Activated CD8-positive, alpha-beta memory T cell treated with anti-CD3 and anti-CD28 coated beads, Interleukin-2, amount 50 U/mL, for 4 hours (primary cell): ENCODE results near the gene ADM2.
"Not testable (repeated sequence)": the region's sequence is repeated elsewhere in the genome, so short reads cannot be mapped to it uniquely, and the experiment has no call there.

Source experiments
- DNase-seq: peaks from one replicate; pipeline ENCODE4 v3.0.0-alpha.2; 2020

Gene ADM2

DNA sequence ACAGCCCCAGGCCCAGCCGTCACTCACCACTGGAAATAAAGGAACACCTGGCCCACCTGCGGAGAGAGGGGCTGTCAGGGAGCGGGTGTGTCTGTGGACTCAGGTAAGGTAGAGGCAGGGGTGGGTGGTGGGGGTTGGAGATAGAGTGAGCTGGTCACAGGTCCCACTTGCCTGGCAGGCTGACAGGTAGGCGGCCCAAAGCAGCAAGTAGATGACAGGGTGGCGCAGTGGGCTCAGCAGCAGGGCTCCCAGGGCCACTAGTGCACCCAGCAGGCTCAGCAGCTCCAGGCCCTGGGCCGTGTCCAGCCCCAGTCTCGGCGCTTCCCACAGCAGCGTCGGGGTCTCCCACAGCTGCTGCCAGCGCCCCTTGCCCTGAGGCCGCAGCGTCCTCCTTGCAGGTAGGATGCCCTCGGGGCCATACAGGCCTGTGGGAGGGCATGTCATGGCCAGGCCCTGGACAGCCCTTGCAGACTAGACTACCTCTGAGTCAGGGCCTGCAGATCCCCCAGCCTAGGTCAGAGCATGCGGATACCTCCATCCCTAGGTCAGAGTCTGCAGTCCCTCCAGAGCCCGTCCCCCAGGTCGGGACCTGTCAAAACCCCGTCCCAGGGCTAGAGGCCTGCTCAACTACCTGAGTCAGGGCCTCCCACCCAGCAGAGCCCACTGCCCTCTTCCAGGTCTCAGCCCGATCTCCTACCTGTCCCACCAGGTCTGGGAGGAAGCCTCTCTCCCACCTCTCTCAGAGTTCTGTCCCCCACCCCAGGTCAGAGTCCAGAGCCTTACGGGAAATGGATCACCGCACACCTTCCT is 25.5 kb downstream of the ADM2 start:
- DNase-seq: no peak

DNA sequence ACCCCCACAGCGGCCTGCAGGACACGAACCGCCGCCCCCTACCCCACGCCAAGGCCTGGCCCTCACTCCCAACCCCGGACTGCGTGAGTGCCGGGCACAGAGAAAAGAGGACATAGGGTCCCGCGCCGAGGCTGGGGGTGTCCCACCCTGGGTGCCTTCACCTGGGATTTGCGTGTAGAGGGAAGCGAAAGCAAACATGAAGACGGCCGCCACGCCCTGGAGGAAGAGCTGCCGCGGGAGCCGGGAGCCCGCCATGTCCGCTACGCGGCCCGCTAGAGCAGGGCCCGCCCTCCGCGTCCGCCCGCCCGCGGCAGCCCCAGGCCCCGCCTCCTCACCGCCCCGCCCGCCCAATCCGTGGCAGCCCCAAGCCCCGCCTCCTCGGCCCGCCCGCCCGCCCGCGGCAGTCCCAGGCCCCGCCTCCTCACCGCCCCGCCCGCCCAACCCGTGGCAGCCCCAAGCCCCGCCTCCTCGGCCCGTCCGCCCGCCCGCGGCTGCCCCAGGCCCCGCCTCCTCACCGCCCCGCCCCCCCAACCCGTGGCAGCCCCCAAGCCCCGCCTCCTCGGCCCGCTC is 26.2 kb downstream of the ADM2 start, which contains the start of gene LMF2:
Gene LMF2, minus strand, starts transcription at position 282 of the 570 bp plus-strand sequence. Its CDS starts 27 bp downstream, at position 255.
- DNase-seq: peak; percentile 94

DNA sequence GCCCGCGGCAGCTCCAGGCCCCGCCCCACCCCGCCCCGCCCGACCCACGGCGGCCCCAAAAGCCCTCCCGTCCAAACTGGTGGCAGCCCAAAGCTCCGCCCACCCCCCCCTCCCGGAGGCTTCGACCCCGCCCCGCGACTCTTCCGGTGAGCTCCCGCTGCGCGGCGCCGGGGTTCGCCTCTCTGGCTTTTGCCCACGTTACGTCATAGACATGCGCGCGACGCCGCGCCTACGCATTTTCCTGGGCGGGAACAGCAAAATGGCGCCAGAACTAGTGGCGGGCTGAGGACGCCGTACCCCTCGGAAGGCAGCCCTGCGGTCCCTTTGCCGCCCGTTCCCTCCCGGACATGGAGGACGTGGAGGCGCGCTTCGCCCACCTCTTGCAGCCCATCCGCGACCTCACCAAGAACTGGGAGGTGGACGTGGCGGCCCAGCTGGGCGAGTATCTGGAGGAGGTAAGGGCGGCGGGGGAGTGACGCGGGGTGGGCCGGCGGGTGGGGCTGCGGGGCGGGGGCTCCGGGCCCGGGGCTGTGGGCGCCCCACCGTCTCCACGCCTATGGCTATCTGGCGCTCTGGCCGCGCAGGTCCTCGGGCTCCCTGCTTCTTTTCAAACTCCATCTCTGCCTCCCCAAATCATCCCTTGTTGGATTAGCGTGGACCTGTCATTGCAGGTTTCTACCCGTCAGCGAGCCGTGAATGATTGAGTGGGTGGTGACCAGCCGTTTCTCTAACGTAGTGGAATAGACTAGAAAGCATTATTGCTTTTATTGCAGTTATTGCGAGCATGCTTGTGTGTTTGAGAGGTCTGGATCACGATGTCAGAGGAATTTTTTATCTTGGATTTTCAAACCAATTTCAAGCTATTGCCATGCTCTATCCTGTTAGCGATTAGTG is 26.9 kb downstream of the ADM2 start, which contains the start of gene NCAPH2:
Gene NCAPH2, plus strand, starts transcription at position 234 of the 894 bp plus-strand sequence. Its CDS starts 114 bp downstream, at position 348.
- DNase-seq: peak; percentile 99

DNA sequence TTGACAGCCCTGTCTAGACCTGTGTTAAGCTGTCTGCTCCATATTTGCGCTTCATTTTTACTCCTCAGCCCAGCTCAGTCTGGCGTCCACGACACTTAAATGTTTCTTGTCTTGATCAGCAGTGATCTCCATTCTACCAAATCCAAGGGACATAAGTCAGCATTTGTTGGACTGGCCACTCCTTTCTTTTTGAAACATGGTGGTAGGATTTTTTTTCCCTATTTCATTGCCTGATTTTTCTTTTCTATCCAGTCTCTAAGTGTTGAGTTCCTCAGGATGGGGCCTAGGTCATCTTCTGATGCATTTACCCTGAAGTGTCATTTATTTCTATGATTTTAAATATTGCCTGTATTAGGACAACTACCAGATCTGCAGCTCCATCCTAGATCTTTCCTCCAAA is 27.6 kb downstream of the ADM2 start:
- DNase-seq: no peak

DNA sequence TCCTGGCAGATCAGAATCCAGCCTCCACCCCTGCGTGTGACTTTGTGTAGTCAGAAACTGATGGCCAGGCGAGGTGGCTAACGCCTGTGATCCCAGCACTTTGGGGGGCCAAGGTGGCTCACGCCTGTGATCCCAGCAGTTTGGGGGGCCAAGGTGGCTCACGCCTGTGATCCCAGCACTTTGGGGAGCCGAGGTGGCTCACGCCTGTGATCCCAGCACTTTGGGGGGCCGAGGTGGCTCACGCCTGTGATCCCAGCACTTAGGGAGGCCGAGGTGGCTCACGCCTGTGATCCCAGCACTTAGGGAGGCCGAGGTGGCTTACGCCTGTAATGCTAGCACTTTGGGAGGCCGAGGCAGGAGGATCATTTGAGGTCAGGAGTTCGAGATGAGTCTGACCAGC is 31.8 kb downstream of the ADM2 start:
- no peak for DNase-seq

DNA sequence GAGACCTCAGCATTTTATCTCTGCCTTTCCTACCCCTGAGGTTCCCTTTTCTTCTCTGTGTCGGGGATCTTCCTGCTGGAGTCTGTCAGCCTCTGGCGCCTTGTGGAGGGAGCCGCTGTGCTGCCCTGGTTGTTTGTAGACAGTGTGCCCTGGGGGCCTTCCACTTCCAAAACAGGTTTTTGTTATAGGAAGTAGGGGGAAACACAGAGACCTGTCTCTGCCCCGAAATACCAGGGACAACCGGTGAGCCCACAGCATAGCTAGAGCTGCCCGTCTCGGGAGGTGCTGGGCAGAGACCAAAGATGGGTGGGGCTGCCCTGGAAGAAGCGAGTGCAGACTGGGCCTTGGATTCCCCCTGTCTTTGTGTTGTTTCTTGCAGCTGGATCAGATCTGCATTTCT is 34.7 kb downstream of the ADM2 start:
- no peak for DNase-seq

DNA sequence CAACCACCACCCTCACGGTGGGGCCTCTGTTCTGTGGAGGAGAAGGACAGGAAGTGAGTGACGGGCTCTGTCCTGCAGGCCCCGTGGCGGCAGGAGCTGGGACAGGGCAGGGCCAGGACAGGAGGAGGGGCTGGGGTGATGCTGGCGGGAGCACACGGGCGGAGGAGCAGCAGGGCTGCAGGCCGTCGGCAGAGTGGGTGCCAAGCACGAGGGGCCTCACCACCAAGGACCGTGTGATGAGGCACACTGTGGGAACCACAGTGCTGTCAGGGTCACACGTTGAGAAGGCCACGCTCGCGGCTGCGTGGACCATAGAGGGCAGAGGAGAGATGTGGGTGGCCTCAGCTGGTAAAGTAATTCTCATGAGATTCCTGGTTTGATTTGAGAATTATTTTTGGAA is 35.5 kb downstream of the ADM2 start:
- no peak for DNase-seq

DNA sequence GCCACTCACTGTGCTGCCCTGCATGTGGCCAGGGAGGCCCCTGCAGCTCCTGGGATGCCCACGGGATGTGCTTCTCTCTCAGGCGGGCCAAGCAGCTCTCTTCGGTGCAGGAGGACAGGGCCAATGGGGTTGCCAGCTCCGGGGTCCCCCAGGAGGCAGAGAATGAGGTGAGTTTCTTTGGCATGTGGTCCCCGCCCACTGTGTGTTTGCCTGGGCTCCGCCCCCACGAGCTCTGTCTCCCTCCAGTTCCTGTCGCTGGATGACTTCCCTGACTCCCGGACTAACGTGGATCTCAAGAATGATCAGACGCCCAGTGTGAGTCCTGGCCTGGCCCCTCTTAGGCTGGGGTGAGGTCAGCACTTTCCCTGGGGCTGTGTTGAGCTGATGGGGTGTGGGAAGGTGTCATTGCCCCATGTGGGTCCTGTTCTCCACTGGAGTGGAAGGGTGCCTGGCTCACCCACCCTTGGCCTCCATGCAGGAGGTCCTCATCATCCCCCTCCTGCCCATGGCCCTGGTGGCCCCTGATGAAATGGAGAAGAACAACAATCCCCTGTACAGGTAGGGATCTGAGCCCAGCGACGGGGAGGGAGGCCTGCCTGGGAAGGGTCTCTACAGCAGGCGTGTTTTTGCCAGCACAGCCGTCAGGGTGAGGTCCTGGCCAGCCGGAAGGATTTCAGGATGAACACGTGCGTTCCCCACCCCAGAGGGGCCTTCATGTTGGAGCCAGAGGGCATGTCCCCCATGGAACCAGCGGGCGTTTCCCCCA is 36.3 kb downstream of the ADM2 start:
- DNase-seq: no peak

DNA sequence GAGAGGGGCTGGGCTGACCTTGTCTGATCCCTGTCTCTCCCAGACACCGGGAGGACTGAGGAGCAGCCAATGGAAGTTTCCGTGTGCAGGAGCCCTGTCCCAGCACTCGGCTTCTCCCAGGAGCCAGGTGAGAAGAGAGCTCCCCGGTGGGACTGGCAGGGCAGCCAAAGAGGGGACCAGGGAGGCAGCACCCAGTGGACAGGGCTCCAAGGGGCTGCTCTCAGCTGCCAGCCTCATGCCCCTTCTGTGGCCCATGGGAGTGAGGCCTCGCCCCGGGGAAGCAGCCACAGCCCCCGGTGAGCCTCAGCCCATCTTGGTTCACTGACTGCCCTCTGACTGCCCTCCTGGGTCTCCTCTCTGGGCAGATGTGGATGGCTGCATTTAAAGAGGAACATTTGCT is 37.3 kb downstream of the ADM2 start:
- no peak for DNase-seq

DNA sequence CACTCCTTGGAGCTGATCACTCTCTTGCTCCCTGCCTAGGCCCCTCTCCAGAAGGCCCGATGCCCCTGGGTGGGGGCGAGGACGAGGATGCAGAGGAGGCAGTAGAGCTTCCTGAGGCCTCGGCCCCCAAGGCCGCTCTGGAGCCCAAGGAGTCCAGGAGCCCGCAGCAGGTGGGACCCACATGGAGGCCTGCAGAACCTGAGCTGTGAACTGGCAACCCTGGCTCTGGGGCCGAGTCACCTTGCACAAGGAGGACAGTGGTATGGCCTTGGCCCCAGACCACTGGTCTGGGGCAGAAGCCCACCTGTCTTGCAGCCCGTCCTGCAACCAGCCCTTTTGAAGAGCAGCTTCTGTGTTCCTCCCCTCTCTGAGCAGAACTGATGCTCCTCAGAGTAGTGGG is 37.8 kb downstream of the ADM2 start:
- no peak for DNase-seq

DNA sequence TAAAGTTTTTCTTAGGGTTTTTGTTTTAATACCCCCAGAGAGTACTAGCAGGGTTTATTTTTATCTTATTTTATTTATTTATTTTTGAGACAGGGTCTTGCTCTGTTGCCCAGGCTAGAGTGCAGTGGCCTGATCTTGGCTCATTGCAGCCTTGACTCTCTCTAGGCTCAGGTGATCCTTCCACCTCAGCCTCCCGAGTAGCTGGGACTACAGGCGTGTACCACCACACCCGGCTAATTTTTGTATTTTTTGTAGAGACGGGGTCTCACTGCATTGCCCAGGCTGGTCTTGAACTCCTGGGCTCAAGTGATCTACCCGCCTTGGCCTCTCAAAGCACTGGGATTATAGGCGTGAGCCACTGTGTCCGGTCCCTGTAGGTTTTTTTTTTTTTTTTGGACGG is 38.8 kb downstream of the ADM2 start:
- DNase-seq: not testable (repeated sequence)

DNA sequence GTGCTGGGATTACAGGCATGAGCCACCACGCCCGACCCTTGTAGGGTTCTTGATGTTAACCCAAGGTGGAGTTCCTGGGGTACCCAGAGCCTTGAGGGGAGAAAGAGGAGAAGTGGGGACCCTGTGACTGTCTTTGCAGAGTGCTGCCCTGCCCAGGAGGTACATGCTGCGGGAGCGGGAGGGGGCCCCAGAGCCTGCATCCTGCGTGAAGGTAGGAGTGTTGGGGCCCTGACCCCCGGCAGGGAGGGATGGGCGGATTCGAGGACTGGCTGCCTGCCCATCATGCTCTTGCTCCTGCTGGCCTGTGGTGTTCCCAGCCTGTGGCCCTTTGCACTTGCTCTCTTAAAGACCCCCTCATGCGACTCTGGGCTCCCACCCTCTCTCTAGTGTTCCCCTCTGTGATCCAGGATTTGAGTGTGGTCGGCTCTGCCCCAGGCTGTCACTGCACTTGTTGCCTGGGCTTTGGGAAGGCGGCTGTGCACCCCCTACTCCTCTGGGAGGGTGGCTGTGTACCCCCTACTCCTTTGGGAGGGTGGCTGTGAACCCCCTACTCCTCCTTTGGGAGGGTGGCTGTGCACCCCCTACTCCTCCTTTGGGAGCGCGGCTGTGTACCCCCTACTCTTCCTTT is 39.6 kb downstream of the ADM2 start:
- no peak for DNase-seq

DNA sequence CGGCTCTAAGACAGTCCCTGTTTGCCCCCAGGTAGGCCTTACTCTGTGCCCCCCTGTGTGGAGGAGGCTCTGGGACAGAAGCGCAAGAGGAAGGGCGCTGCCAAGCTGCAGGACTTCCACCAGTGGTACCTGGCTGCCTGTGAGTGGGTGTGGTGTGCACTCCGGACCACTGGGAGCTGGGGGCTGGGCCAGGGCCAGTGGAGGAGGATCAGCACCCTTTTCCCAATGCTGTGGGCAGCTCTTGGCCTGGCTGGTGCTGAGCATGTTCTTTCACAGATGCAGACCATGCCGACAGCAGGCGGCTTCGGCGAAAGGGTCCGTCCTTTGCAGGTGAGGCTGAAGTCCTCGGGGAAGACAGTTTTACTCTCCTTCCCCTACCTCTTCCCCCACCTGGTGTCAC is 40.4 kb downstream of the ADM2 start:
- DNase-seq: no peak

DNA sequence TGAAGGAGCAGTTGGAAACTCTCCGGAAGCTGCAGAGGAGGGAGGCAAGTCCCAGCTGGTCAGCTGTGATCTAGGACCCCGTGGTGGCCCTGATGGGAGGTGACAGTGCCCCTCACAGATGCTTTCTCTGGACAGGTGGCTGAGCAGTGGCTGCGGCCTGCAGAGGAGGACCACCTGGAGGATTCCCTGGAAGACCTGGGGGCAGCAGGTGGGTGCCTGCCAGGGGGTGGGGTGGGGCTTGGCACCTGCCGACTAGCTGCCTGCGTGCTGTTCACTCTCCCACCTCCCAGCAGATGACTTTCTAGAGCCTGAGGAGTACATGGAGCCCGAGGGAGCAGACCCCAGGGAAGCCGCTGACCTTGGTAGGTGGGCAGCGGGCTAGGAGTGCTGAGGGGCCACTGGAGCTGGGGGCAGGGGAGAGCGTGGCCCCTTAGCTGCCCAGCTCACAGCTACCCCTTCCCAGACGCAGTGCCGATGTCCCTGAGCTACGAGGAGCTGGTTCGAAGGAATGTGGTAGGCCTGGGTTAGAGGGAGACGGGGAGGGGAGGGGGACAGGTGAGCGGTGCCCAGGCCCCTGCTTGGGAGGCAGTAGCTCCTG is 41.0 kb downstream of the ADM2 start:
- no peak for DNase-seq

DNA sequence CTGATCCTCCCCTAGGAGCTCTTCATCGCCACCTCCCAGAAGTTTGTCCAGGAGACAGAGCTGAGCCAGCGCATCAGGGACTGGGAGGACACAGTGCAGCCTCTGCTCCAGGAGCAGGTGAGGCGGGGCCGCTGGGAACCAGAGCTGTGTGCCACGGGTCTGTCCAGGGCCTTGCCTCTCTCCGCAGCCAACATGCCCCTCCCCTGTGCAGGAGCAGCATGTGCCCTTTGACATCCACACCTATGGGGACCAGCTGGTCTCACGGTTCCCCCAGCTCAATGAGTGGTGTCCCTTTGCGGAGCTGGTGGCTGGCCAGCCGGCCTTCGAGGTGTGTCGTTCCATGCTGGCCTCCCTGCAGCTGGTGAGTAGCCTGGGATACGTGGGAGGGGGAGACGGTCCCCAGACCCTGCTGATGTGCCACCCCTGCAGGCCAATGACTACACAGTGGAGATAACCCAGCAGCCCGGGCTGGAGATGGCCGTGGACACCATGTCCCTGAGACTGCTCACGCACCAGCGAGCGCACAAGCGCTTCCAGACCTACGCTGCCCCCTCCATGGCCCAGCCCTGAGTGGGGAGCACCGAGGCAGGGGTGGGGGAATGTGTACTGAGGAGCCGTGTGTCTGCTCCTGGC is 41.6 kb downstream of the ADM2 start:
- no peak for DNase-seq

DNA sequence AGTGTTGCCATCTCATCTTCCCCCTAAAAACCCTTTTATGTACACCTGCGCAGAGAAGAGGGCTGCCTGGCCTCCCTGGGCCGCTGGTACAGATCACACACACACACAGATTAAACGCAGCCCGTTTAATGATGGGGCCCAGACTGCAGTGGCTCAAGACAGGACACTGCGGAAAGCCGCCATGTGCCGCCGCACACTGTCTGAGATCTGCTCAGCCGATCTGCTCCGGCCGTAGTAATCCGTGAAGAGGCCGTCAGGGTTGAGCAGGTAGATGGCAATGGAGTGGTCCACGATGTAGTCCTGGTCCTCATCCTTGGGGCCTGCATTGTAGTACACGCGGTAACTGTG is 42.1 kb downstream of the ADM2 start:
- DNase-seq: no peak

DNA sequence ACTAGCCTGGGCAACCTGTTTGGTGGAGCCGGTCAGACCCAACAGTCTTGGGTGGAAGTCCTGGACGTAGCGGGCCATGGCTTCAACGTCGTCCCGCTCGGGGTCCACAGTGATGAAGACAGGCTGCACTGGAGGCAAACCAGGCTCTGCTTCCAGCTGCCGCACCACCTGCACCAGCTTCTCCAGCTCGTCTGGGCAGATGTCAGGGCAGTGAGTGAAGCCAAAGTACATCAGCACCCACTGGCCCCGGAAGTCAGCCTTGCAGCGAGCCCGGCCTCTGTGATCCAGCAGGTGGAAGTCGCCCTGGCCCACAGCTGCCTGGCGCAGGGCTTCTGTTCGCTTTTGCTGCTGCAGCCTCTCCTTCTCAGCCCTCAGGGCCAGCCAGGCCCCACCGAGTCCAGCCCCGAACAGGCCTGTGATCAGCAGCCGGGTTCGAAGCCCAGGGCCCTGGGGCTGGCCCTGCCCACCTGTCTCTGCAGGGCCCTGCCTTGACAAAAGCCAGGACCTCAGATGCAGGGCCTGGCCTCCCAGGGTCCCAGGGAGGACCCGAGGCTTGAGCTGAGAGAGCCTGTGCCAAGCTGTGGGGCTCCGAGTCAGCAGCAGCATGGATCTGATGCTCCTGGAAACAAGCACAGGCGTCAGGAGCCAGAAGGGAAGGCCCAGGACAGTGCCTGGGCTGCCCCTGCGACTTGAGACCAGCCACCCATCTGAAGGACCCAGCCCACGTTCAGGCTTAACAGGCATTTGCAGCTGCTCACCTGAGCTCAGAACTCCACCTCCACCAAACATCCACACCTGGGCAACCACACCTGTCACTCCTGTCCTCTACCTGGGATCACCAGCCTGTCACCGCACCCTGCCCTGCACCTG is 42.7 kb downstream of the ADM2 start:
- DNase-seq: no peak

DNA sequence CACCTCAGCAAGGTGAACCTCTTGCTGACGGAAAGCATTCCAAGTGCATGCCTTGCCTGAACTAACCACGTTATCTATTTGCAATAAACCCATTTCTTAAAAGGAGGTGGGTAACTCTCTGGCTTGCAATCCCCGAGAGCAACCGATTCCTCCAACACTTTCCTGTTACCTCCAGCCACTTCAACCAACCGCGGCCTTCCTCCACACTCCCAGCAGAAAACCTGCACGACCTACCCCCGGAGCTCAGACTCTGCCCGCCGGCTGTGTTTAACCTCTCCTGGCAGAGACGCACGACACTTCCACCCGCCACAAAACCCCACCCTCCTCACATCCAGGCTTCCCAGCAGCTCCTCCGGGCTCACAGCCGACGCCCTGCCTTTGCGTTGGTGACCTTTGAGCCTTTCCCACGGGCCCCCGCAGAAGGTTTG is 43.3 kb downstream of the ADM2 start:
- no peak for DNase-seq

DNA sequence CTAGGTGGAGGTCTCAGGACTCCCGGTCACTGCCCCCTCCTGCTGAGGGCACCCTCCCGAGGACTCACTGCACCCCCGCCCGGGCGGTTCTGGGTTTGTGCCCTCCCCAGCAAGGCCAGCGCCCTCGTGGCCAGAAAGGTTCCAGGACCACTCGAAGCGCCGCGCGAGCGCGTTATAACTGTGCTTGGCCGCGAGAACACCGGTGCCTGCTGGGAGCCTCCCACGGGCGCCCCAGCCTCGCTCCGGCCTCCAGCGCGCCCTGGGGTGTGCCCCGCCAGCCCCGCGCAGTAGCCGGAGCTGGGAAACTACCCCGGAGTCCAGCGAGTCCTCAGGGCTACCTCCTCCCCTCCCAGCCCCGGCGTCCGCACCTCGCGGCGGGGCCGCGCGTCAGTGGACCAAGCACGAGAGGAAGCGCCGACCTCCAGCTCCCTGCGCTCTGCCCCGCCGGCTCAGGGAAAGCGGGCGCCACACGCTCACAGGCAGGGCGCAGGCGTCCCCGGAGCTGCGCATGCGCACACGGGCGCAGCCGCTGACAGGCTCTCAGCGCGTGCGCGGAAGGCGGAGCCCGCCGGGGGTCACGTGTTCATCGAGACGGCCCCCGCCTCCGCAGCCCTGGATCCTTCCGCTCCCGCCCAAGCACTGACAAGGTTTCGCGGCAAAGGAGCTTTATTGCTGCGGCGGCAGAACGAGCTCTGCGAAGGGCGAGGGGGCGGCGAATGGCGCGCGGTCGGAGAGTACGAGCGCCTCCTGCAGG is 43.9 kb downstream of the ADM2 start, which contains the start of gene SCO2:
Gene SCO2, minus strand, starts transcription at position 495 of the 754 bp plus-strand sequence. CDS start 1,187 bp downstream, outside the sequence.
- DNase-seq: peak; percentile 98

DNA sequence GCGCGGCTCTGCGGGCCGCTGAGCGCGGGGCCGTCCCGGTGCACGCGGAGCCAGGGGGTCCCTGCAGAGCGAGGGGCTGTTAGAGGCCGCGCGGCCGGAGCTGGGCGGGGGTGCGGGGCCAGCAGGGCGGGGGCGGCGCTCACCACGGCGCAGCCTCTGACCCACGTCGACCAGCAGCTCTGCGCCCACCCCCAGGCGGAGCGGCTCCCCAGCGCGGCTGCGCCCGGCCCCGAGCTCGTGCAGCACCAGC is 44.4 kb downstream of the ADM2 start:
- DNase-seq: no peak
